Hepatocyte (in vitro differentiated cells): ENCODE measurements around the gene CCDC102A. TPM values are rescaled to one million over a fixed set of nuclear protein-coding genes. Genes with fewer than 3 reads are reported as not detected.

ENCODE experiments used
- DNase-seq: peaks from one replicate; pipeline ENCODE4 v3.0.0-alpha.2; 2016; ENCODE audit warnings: low spot score
- H2AFZ ChIP-seq: fragments of 200-600 bp; sonication (generic); 2 replicates; pipeline ENCODE4 v1.6.0; 2016; ENCODE audit warnings: antibody characterized with exemption, mild to moderate bottlenecking
- H3K27ac ChIP-seq: fragments of 200-600 bp; sonication (generic); 2 replicates; pipeline ENCODE4 v1.5.1; 2016; ENCODE audit warnings: mild to moderate bottlenecking
- H3K27me3 ChIP-seq: fragments of 200-600 bp; sonication (generic); 2 replicates; pipeline ENCODE4 v1.6.1; 2016
- H3K36me3 ChIP-seq: fragments of 200-600 bp; sonication (generic); replicated peaks from 2 replicates; pipeline ENCODE4 v1.5.1; 2016; ENCODE audit warnings: low read depth; ENCODE audit not compliant: insufficient read depth
- H3K4me1 ChIP-seq: fragments of 200-600 bp; sonication (generic); 2 replicates; pipeline ENCODE4 v1.5.1; 2016; ENCODE audit warnings: mild to moderate bottlenecking, moderate library complexity; ENCODE audit not compliant: insufficient read depth
- H3K4me2 ChIP-seq: fragments of 200-600 bp; sonication (generic); 2 replicates; pipeline ENCODE4 v1.6.0; 2016
- H3K4me3 ChIP-seq: fragments of 200-600 bp; sonication (generic); 2 replicates; pipeline ENCODE4 v1.5.1; 2016; ENCODE audit warnings: mild to moderate bottlenecking
- H3K79me2 ChIP-seq: fragments of 200-600 bp; sonication (generic); 2 replicates; pipeline ENCODE4 v1.6.0; 2017; ENCODE audit warnings: mild to moderate bottlenecking
- H3K9me2 ChIP-seq: fragments of 200-600 bp; sonication (generic); replicated peaks from 2 replicates; pipeline ENCODE4 v1.6.0; 2017; ENCODE audit warnings: mild to moderate bottlenecking; ENCODE audit not compliant: insufficient read depth
- H3K9me3 ChIP-seq: fragments of 200-600 bp; sonication (generic); 2 replicates; pipeline ENCODE4 v1.5.1; 2016; ENCODE audit warnings: low read depth, mild to moderate bottlenecking
- H4K20me1 ChIP-seq: fragments of 200-600 bp; sonication (generic); 2 replicates; pipeline ENCODE4 v1.6.0; 2016; ENCODE audit warnings: mild to moderate bottlenecking; ENCODE audit not compliant: insufficient read depth, poor library complexity, severe bottlenecking
- CTCF ChIP-seq: fragments of 200-600 bp; sonication (generic); IDR thresholded peaks from 2 replicates; pipeline ENCODE4 v1.5.1; 2016; ENCODE audit warnings: antibody characterized with exemption, mild to moderate bottlenecking; ENCODE audit not compliant: poor library complexity
- EZH2 ChIP-seq: fragments of 200-600 bp; sonication (generic); IDR thresholded peaks from 2 replicates; pipeline ENCODE4 v1.6.1; 2016; ENCODE audit warnings: antibody characterized with exemption, mild to moderate bottlenecking, borderline replicate concordance
- EZH2phosphoT487 ChIP-seq: fragments of 200-600 bp; sonication (generic); IDR thresholded peaks from one replicate; pipeline ENCODE4 v1.6.1; 2018; ENCODE audit warnings: antibody characterized with exemption, mild to moderate bottlenecking, low read depth, moderate library complexity; ENCODE audit not compliant: unreplicated experiment, severe bottlenecking
- WGBS: methylation state at CpG from one replicate; pipeline ENCODE4 v1.1.6; 2016; ENCODE audit warnings: low lambda C conversion rate; ENCODE audit errors: missing lambda C conversion rate; 5-methylcytosine and 5-hydroxymethylcytosine counted together
- polyA plus RNA-seq: library from polyadenylated mRNA; unstranded; fragments of >200 nt; fragmentation: Nextera tagmentation; extraction: Ambion mirVana; gene quantifications from 2 replicates; pipeline ENCODE4 v1.2.1, GENCODE V29; 2016
- total RNA-seq: library from RNA; depleted of rRNA; stranded (reverse); fragments of >200 nt; gene quantifications from 2 replicates; pipeline ENCODE4 v1.2.3, GENCODE V29; 2014

CCDC102A gene
- total and polyA plus RNA-seq, 2 experiments from 2014 or later = 11.4 to 17.2 TPM

GRCh38 chr16:57471209-57471608 lies 65.2 kb downstream of the CCDC102A start:
- no peaks in the 10 kb centered on the region for H3K36me3 ChIP-seq
- H3K9me2 ChIP-seq = no peaks in the 10 kb centered on the region
- WGBS = 79% methylated on average over 1 of the region's 1 CpG
- no peaks in the 10 kb centered on the region for H3K27me3 ChIP-seq
- TF ChIP-seq EZH2phosphoT487 = no peak
- TF ChIP-seq CTCF = no peak
- TF ChIP-seq EZH2 = no peak
- peaks cover 20% of the 10 kb centered on the region for H3K79me2 ChIP-seq
- H3K27ac ChIP-seq = peak overlapping the region; percentile 88
- H4K20me1 ChIP-seq = peaks cover 3% of the 10 kb centered on the region
- H3K4me3 ChIP-seq = no peak overlapping the region
- H2AFZ ChIP-seq = no peak overlapping the region
- H3K9me3 ChIP-seq = no peaks in the 10 kb centered on the region
- H3K4me1 ChIP-seq = peaks cover 31% of the 10 kb centered on the region
- DNase-seq = no peak
- H3K4me2 ChIP-seq = no peak overlapping the region

GRCh38 chr16:57470711-57471110 lies 65.7 kb downstream of the CCDC102A start:
- H3K9me3 ChIP-seq = no peaks in the 10 kb centered on the region
- peaks cover 30% of the 10 kb centered on the region for H3K4me1 ChIP-seq
- peak overlapping the region; percentile 88 for H3K27ac ChIP-seq
- 63% methylated on average over 6 of the region's 6 CpGs for WGBS
- TF ChIP-seq CTCF (no peak), EZH2phosphoT487 (no peak), EZH2 (no peak)
- no peak overlapping the region for H3K4me3 ChIP-seq
- H3K9me2 ChIP-seq = no peaks in the 10 kb centered on the region
- H3K79me2 ChIP-seq = peaks cover 21% of the 10 kb centered on the region
- no peak overlapping the region for H2AFZ ChIP-seq
- no peaks in the 10 kb centered on the region for H4K20me1 ChIP-seq
- H3K4me2 ChIP-seq = no peak overlapping the region
- H3K36me3 ChIP-seq = no peaks in the 10 kb centered on the region
- peak; percentile 51 for DNase-seq
- H3K27me3 ChIP-seq = no peaks in the 10 kb centered on the region

GRCh38 chr16:57469917-57470470 lies 66.4 kb downstream of the CCDC102A start:
- Histone ChIP-seq H3K36me3 (no peaks in the 10 kb centered on the region), H3K9me2 (no peaks in the 10 kb centered on the region), H3K27me3 (no peaks in the 10 kb centered on the region), H3K4me3 (no peak overlapping the region), H3K4me1 (peaks cover 30% of the 10 kb centered on the region), H3K27ac (peak overlapping the region; percentile 88), H4K20me1 (no peaks in the 10 kb centered on the region), H3K79me2 (peaks cover 28% of the 10 kb centered on the region), H3K9me3 (no peaks in the 10 kb centered on the region), H2AFZ (no peak overlapping the region), H3K4me2 (no peak overlapping the region)
- no peak for DNase-seq
- WGBS = 79% methylated on average over 9 of the region's 9 CpGs
- TF ChIP-seq EZH2 = no peak
- no peak for TF ChIP-seq EZH2phosphoT487

- Histone ChIP-seq H3K9me3 (no peaks in the 10 kb centered on the region), H4K20me1 (no peaks in the 10 kb centered on the region), H3K4me3 (no peak overlapping the region), H2AFZ (no peak overlapping the region), H3K4me1 (peaks cover 31% of the 10 kb centered on the region), H3K27ac (no peak overlapping the region), H3K4me2 (no peak overlapping the region), H3K79me2 (peaks cover 38% of the 10 kb centered on the region), H3K9me2 (no peaks in the 10 kb centered on the region), H3K36me3 (no peaks in the 10 kb centered on the region), H3K27me3 (no peaks in the 10 kb centered on the region)
- DNase-seq = no peak
- TF ChIP-seq EZH2 (no peak), EZH2phosphoT487 (no peak), CTCF (no peak)
- 83% methylated on average over 11 of the region's 11 CpGs for WGBS
Measured at GRCh38 chr16:57469046-57469445, 67.3 kb downstream of the CCDC102A start.
